ENCODE data around the gene CTNND2. TPM values are rescaled to one million over a fixed set of nuclear protein-coding genes. Genes with fewer than 3 reads are reported as not detected.

Gene CTNND2
- total and polyA plus RNA-seq, 4 donors = 0.05 to 0.50 (median 0.27) TPM

GRCh38 chr5:11791792-11792191 lies 112.5 kb downstream of the CTNND2 start:
- Histone ChIP-seq H3K36me3 (ENCODE audit: control insufficient read depth in 4 of 4, insufficient read depth in 3 of 4, low read depth in 1 of 4, low read length in 3 of 4) (no peaks in the 10 kb centered on the region), H3K4me1 (ENCODE audit: control insufficient read depth in 4 of 4, insufficient read depth in 4 of 4, low read length in 3 of 4) (no peaks in the 10 kb centered on the region), H3K27ac (ENCODE audit: low read depth in 1 of 2, low read length in 2 of 2) (no peak overlapping the region), H3K9me3 (ENCODE audit: control insufficient read depth in 4 of 4, low read length in 3 of 4) (no peaks in the 10 kb centered on the region), H3K9ac (ENCODE audit: low read depth in 1 of 2, low read length in 2 of 2) (no peak overlapping the region), H3K27me3 (ENCODE audit: control insufficient read depth in 4 of 4, insufficient read depth in 4 of 4, low read length in 3 of 4) (no peaks in the 10 kb centered on the region), H3K4me3 (ENCODE audit: low read depth in 1 of 3, low read length in 3 of 3) (no peak overlapping the region)
- no peak for DNase-seq (ENCODE audit: low spot score)
- 88% methylated on average over 1 of the region's 1 CpG for WGBS
- TF ChIP-seq FOXA1 (IDR thresholded peaks at IDR 0.05) = no peak
- no peak for TF ChIP-seq ATF3 (IDR thresholded peaks at IDR 0.05)
- no peak for TF ChIP-seq EGR1 (IDR thresholded peaks at IDR 0.05; ENCODE audit: low read depth in 2 of 2)
- TF ChIP-seq HNF4A (conservative IDR thresholded peaks at IDR 0.05) = no peak
- TF ChIP-seq NR2F2 (IDR thresholded peaks at IDR 0.05) = no peak
- no peak for TF ChIP-seq SP1 (IDR thresholded peaks at IDR 0.05)
- TF ChIP-seq YY1 (IDR thresholded peaks at IDR 0.05) = no peak
- no peak for TF ChIP-seq FOXA2 (IDR thresholded peaks at IDR 0.05)
- TF ChIP-seq TAF1 (conservative IDR thresholded peaks at IDR 0.05) = no peak
- TF ChIP-seq MAX (IDR thresholded peaks at IDR 0.05) = no peak
- no peak for TF ChIP-seq CTCF (IDR thresholded peaks at IDR 0.05; ENCODE audit: low read depth, low read length, missing input control)
- TF ChIP-seq ZBTB33 (IDR thresholded peaks at IDR 0.05) = no peak
- TF ChIP-seq JUND (IDR thresholded peaks at IDR 0.05) = no peak
- no peak for TF ChIP-seq RAD21 (IDR thresholded peaks at IDR 0.05)
- TF ChIP-seq GABPA (IDR thresholded peaks at IDR 0.05 in 1 of 2, conservative IDR thresholded peaks at IDR 0.05 in 1 of 2) = no peak

GRCh38 chr5:11790201-11790600 lies 114.0 kb downstream of the CTNND2 start:
- Histone ChIP-seq H3K4me3 (ENCODE audit: low read depth in 1 of 3, low read length in 3 of 3) (no peak overlapping the region), H3K27ac (ENCODE audit: low read depth in 1 of 2, low read length in 2 of 2) (no peak overlapping the region), H3K36me3 (ENCODE audit: control insufficient read depth in 4 of 4, insufficient read depth in 3 of 4, low read depth in 1 of 4, low read length in 3 of 4) (no peaks in the 10 kb centered on the region), H3K9ac (ENCODE audit: low read depth in 1 of 2, low read length in 2 of 2) (no peak overlapping the region), H3K9me3 (ENCODE audit: control insufficient read depth in 4 of 4, low read length in 3 of 4) (no peaks in the 10 kb centered on the region), H3K4me1 (ENCODE audit: control insufficient read depth in 4 of 4, insufficient read depth in 4 of 4, low read length in 3 of 4) (no peaks in the 10 kb centered on the region), H3K27me3 (ENCODE audit: control insufficient read depth in 4 of 4, insufficient read depth in 4 of 4, low read length in 3 of 4) (no peaks in the 10 kb centered on the region)
- 43% methylated on average over 2 of the region's 2 CpGs for WGBS
- TF ChIP-seq RAD21 (IDR thresholded peaks at IDR 0.05) = no peak
- TF ChIP-seq RXRA (IDR thresholded peaks at IDR 0.05) = no peak
- TF ChIP-seq FOXA2 (IDR thresholded peaks at IDR 0.05) = no peak
- no peak for TF ChIP-seq TAF1 (conservative IDR thresholded peaks at IDR 0.05)
- no peak for TF ChIP-seq NR2F2 (IDR thresholded peaks at IDR 0.05)
- TF ChIP-seq MAX (IDR thresholded peaks at IDR 0.05) = no peak
- no peak for DNase-seq (ENCODE audit: low spot score)
